ENCODE results near the gene PRKCZ. TPM values are rescaled to one million over a fixed set of nuclear protein-coding genes. Genes with fewer than 3 reads are reported as not detected.
A peak's percentile ranks its signal among the peaks of the same experiment; 100 is the strongest.

Gene PRKCZ
- total RNA-seq, 2 donors from 2014 or later, result 34.5 to 46.7 TPM

DNA sequence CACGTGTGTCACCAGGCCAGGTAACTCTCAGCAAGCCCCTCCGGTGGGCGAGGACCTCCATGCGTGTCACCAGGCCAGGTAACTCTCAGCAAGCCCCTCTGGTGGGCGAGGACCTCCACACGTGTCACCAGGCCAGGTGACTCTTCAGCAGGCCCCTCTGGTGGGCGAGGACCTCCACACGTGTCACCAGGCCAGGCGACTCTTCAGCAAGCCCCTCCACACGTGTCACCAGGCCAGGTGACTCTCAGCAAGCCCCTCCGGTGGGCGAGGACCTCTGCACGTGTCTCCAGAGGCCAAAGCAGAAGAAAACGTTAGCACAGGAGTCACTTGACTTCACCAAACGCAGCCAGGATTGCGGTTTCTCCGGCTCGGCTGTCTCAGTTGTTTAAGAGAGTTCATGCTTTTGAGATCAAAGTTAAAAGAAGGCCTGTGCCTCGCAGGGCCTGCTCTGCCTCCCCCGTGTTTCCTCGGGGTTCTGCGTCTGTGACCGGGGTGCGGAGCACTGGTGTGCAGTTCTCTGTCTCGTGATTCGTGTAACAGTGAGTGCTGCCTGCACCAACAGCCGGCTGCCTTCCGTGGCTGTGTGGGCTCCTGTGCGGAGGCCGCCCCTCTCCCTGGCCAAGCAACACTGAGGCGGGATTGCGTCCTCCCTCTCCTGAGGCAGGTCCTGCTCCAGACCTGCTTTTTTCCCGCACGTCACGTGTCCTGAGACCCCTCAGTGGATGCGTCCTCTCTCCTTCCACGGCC, 56.6 kb downstream of the PRKCZ start:
- intact Hi-C loops (cut with DNase I), result no loop called here
- no peaks in the 10 kb centered on the region for H3K27me3 ChIP-seq (replicated peaks; ENCODE audit: insufficient read depth)
- no peak for DNase-seq (ENCODE audit: low spot score)
- no peak overlapping the region for H3K4me3 ChIP-seq
- 84% methylated on average over 37 of the region's 37 CpGs for WGBS
- H3K27ac ChIP-seq, result no peak overlapping the region
- H3K4me1 ChIP-seq (replicated peaks), result no peaks in the 10 kb centered on the region
- TF ChIP-seq POLR2AphosphoS5 (IDR thresholded peaks at IDR 0.05), result no peak
- no peak for TF ChIP-seq POLR2A (IDR thresholded peaks at IDR 0.05)
- TF ChIP-seq, protein P1, sequence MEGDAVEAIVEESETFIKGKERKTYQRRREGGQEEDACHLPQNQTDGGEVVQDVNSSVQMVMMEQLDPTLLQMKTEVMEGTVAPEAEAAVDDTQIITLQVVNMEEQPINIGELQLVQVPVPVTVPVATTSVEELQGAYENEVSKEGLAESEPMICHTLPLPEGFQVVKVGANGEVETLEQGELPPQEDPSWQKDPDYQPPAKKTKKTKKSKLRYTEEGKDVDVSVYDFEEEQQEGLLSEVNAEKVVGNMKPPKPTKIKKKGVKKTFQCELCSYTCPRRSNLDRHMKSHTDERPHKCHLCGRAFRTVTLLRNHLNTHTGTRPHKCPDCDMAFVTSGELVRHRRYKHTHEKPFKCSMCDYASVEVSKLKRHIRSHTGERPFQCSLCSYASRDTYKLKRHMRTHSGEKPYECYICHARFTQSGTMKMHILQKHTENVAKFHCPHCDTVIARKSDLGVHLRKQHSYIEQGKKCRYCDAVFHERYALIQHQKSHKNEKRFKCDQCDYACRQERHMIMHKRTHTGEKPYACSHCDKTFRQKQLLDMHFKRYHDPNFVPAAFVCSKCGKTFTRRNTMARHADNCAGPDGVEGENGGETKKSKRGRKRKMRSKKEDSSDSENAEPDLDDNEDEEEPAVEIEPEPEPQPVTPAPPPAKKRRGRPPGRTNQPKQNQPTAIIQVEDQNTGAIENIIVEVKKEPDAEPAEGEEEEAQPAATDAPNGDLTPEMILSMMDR (IDR thresholded peaks at IDR 0.05), result no peak
- H3K36me3 ChIP-seq, result no peaks in the 10 kb centered on the region
- no peaks in the 10 kb centered on the region for H3K9me3 ChIP-seq

DNA sequence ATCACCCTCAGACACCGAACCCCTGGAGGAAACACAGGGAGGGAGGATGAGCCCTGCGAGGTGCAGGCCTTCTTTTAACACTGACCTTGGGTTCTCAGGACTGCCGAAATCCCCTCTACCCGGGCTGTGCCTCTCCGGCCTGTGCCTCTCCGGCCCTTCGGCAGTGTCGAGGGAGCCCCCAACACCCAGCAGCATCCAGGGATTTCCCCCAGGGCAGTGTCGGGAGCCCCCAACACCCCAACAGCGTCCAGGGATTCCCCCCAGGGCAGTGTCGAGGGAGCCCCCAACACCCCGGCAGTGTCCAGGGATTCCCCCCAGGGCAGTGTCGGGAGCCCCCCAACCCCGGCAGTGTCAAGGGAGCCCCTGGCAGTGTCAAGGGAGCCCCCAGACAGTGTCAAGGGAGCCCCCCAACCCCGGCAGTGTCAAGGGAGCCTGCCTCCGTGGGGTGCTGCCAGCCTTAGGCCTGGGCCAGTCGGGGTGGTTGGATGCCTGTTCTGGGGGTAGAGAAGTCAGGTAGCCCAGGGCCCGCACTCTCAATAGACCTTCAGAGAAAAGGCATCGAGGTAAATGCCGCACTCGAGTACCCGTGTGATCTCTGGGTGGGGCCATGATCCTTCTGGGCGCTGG, 57.5 kb downstream of the PRKCZ start:
- no peak for TF ChIP-seq POLR2A (IDR thresholded peaks at IDR 0.05)
- no peak for TF ChIP-seq POLR2AphosphoS5 (IDR thresholded peaks at IDR 0.05)

DNA sequence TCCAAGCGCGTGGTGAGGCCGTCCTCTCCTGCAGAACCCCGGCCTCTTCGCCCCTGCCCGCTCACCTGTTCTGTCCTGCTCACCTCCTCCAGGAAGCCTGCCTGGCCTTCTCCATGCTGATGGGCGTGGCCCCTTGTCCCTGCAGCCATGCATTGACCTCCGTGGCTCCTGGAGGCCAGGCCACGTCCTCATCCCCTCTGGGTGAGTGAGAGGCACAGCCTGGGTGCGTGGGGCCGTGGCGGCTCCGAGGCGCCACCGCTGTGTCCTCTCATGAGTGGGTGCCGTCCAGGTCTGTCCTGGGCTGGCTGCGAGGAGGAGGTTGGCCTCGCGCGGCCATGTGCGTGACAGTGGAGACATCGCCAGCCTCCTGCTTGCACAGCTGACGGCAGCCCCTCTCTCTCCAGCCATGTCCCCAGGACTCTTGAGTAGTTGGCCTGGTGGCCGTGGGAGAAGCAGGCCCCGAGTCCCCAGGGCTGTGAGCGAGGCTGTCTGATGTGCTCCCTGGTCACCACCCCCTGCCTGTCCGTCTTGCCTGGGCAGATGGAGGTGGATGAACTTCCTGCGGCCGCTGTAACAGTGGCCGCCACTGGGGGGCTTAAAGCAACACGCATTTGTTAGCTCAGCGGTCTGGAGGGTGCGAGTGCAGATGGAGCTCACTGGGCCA, 58.1 kb downstream of the PRKCZ start:
- H3K9me3 ChIP-seq, result no peaks in the 10 kb centered on the region
- intact Hi-C loops (cut with DNase I), result no loop called here
- no peak for DNase-seq (ENCODE audit: low spot score)

More for the DNA sequence above, 57.5 kb downstream of the PRKCZ start:
- Histone ChIP-seq H3K9me3 (no peaks in the 10 kb centered on the region), H3K36me3 (no peaks in the 10 kb centered on the region), H3K4me3 (no peak overlapping the region), H3K27ac (no peak overlapping the region), H3K4me1 (replicated peaks) (no peaks in the 10 kb centered on the region), H3K27me3 (replicated peaks; ENCODE audit: insufficient read depth) (no peaks in the 10 kb centered on the region)
- intact Hi-C loops (cut with DNase I), result no loop called here
- no peak for DNase-seq (ENCODE audit: low spot score)
- WGBS, result 94% methylated on average over 23 of the region's 23 CpGs

DNA sequence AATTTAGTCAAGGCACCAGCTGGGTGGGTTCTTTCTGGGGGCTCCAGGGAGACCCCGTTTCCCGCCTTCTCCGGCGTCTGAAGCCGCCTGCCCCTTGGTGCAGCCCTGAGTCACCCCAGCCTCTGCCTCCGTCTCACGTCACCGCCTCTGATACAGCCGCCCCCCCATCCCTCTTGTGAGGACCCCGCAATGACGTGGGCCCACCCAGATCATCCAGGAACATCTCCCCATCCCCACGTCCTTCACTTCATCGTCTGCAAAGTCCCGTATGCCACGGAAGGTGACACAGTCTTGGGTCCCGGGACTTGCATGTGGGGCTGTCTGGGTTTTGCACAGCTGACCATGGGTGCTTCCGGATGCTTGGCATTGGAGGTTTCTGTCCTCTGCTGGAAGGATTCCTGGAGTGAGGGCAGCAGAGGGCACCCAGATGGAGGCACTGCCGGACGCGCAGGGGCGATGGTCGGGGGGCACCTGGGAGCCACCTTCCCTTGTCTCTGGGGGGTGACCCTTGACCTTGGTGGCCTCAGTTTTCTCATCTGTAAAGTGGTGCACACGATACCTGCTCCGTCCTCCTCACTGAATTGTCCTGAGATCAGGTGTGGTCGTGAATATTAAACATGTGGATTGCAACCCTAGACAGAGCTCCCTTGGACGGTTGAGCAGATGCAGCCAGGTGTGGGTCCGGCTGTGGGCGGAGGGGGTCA, 58.8 kb downstream of the PRKCZ start:
- intact Hi-C loops (cut with DNase I), result no loop called here
- Histone ChIP-seq H3K36me3 (no peaks in the 10 kb centered on the region), H3K27ac (no peak overlapping the region), H3K4me1 (replicated peaks) (no peaks in the 10 kb centered on the region), H3K27me3 (replicated peaks; ENCODE audit: insufficient read depth) (no peaks in the 10 kb centered on the region), H3K9me3 (no peaks in the 10 kb centered on the region), H3K4me3 (no peak overlapping the region)
- 86% methylated on average over 28 of the region's 28 CpGs for WGBS
- no peak for TF ChIP-seq POLR2AphosphoS5 (IDR thresholded peaks at IDR 0.05)
- TF ChIP-seq POLR2A (IDR thresholded peaks at IDR 0.05), result no peak
- TF ChIP-seq, protein P1 (IDR thresholded peaks at IDR 0.05), result no peak
- no peak for DNase-seq (ENCODE audit: low spot score)

More for the DNA sequence above, 58.1 kb downstream of the PRKCZ start:
- H3K4me3 ChIP-seq, result no peak overlapping the region
- no peak overlapping the region for H3K27ac ChIP-seq
- no peaks in the 10 kb centered on the region for H3K36me3 ChIP-seq
- H3K4me1 ChIP-seq (replicated peaks), result no peaks in the 10 kb centered on the region
- no peaks in the 10 kb centered on the region for H3K27me3 ChIP-seq (replicated peaks; ENCODE audit: insufficient read depth)
- 74% methylated on average over 33 of the region's 33 CpGs for WGBS
- TF ChIP-seq, protein P1 (IDR thresholded peaks at IDR 0.05), result peak in 1 of 4 experiments; percentile 14
- TF ChIP-seq POLR2AphosphoS5 (IDR thresholded peaks at IDR 0.05), result no peak

- intact Hi-C loops (cut with DNase I), result no loop called here
- H3K27me3 ChIP-seq (replicated peaks; ENCODE audit: insufficient read depth), result no peaks in the 10 kb centered on the region
- no peak overlapping the region for H3K4me3 ChIP-seq
- TF ChIP-seq POLR2AphosphoS5 (IDR thresholded peaks at IDR 0.05), result no peak
- H3K4me1 ChIP-seq (replicated peaks), result no peaks in the 10 kb centered on the region
- WGBS, result 95% methylated on average over 24 of the region's 24 CpGs
- no peaks in the 10 kb centered on the region for H3K9me3 ChIP-seq
- no peaks in the 10 kb centered on the region for H3K36me3 ChIP-seq
- DNase-seq (ENCODE audit: low spot score), result no peak
- no peak overlapping the region for H3K27ac ChIP-seq
These were observed 59.4 kb downstream of the PRKCZ start for GRCh38 chr1:2109581-2110021.
